IPS-NIHi7 (cell line): ENCODE measurements around the gene HOXB8.

Experiments
- DNase-seq: peaks from one replicate; pipeline ENCODE4 v3.0.0; 2012; ENCODE audit warnings: mixed read lengths; ENCODE audit errors: extremely low spot score

Gene HOXB8

DNA sequence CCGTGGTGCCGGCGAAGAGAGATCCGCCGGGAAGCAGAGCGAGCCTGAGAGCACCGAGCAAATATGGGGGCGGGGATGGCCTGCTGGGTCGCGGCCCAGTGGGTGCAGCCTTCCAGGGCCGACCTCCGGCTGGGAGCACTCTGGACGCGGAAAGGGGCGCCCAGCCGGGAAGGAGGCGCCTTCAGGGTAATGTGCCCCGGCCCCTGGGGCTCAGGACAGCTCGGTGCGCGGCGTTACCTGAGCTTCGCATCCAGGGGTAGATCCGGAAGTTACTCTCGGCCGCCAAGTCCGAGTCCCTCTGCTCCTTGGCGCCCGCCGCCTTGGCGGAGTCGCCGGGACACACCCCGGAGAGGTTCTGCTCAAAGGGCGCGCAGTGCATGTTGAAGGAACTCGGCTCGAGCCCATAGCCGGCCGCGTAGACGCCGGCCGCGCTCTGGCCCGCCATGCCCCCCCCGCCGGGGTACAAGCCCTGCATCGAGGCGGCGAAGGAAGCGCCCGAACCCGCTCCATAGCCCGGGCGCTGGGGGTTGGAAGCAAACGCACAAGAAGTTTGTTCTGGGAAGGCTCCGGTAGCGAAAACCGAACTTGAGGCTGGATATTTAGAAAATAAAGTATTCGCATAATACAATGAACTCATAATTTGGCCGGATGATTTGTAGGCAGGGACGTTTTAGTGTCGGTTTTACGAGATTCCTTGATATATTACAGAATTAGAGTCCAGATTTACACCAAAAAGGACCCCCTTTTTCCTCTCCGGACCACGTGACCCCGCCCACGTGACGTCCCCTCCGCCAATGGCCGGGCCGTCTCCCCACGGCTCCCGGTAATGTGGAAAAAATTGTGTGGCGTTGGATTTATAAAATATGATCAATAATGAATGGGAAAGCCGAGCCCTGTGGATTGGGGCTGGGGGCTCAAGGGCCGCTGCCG is 4.5 kb downstream of the HOXB8 start, which contains the start of gene HOXB7:
TSS of gene HOXB7 (minus strand) at position 736 of the 930 bp plus-strand sequence. CDS start at position 637, 99 bp downstream.
- no peak for DNase-seq

DNA sequence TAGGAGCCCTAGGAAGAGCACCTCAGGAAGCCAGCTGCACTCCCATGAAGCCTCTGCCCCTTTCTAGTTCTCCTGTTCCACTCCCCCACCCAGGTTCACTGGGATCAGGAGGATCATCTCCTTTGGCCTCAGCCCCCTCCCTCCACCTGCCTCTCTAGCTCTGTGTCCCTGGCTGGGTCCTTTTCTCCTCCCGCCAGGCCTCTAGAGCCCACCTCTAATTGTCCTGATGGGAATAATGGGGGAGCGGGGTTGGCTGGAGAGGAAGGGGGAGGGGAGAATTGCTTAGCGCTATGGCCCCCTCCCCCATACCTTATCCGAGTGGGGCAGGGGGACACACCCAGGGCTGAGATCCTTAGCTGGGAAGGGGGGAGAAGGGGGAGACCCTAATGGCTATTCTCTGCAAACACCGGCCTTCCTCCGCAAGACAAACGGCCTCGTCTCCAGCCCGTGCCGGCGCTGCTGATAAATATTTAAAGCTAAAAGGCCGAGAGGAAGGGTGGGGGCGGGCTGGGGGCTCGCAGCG is 5.3 kb downstream of the HOXB8 start:
- no peak for DNase-seq

DNA sequence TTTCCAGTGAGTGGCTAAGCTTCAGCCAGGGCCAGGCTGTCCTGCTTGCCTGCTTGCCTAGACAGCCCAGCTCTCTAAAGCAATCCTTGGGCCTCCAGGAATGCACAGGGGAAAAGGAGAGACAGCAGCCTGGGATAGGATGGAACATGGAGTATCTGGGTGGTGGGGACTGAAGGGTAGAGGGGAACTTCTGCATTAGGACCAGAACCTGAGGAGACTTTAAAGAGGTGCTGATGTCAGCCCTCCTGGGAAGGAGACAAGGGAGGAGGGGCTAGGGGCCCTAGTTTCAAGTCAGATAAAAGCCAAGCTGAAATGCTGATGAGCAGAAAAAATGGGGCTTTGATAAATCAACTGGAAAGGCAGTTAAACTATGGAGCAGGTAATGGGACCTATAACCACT is 6.1 kb downstream of the HOXB8 start:
- DNase-seq = no peak

GRCh38 chr17:48608494-48608834 is 6.6 kb downstream of the HOXB8 start:
- DNase-seq = no peak

DNA sequence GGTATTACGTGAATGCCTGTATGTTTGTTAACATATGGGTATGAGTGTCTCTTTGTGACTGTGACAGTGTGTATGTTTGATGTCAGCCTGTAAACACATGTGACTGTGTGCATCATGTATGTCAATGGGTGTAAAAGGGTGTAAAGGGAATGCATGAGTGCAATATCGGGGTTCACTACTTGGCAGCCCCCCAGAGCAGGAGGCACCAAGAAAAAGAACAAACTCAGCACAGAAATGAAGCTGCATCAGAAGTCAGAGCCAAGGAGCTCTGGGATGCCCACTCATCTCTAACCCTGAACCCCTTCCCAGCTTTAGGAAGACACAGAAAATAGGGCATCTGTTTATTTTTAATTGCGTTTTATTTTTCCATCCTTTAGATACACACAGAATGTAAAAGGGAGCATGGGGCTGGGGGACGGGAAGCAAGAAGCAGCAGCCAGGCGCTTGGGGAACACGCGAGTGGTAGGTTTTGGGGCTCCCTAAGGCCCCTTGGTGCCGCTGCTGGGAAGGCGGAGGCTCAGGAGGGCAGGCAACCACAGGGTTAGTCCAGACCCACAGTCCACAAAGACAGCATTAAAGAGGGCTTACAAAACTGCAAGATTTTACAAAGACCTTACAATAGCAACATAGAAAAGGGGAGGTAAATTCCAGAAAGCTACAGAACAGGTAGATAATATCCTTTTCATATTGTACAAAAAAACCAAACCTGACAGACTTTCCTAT is 8.0 kb downstream of the HOXB8 start:
- DNase-seq = no peak

GRCh38 chr17:48605991-48606891 is 8.9 kb downstream of the HOXB8 start:
- no peak for DNase-seq

- DNase-seq = no peak
Observed at GRCh38 chr17:48605409-48605919, 9.6 kb downstream of the HOXB8 start.

DNA sequence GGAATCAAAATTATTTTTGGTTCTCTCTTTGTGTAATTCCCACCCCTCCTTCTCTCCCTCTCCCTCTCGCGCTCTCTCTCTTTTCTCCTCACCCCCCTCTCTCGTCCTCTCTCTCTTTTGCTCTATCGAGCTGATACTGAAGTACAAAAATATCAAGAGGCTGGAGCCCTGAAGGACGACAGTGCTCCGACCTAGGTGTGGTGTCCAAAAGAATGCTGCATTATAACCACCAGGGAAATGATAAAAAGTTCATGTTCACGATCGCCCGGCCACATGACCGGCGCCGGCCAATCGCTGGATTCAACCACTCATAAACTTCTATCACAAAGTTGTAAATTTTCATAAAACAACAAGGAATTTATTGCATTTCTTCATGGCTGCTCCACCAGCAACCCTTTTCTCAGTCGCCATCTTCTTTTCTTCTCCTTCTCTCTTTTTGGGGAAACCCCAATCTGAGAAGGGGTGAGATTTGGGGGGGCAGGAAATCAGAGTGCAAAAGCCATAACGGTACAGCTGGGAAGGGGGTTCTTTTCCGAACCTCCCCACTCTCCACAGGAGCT is 10.2 kb downstream of the HOXB8 start, which contains the start of gene HOXB6:
TSS of gene HOXB6 (minus strand) at position 217 of the 560 bp plus-strand sequence. CDS start 6,836 bp downstream, outside the sequence.
- DNase-seq = no peak

GRCh38 chr17:48603959-48604769 is 10.9 kb downstream of the HOXB8 start:
- DNase-seq = no peak

GRCh38 chr17:48601539-48602425 is 13.3 kb downstream of the HOXB8 start:
- no peak for DNase-seq

- DNase-seq = no peak
Observed at GRCh38 chr17:48601207-48601538, 13.9 kb downstream of the HOXB8 start.

GRCh38 chr17:48600244-48601098 is 14.6 kb downstream of the HOXB8 start:
- no peak for DNase-seq

DNA sequence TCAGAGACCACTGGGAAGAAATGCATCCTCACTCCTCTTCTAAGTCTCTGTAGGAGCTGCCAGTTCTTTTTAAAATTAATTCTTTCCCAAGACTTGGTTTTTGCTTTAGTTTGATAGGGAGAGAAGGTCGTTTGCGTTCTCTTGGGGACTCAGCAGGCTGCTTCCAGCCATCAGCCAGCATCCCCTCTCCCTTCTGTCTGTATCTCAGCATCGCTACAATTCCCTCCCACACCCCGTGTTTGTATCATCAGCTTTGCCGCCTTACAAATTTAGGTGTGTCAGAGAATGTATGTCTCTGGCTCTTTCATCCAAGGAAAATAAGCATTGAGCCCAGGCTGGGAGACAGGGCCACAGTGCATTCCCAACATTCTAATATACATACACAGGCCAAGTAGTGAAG is 15.7 kb downstream of the HOXB8 start:
- DNase-seq = no peak

DNA sequence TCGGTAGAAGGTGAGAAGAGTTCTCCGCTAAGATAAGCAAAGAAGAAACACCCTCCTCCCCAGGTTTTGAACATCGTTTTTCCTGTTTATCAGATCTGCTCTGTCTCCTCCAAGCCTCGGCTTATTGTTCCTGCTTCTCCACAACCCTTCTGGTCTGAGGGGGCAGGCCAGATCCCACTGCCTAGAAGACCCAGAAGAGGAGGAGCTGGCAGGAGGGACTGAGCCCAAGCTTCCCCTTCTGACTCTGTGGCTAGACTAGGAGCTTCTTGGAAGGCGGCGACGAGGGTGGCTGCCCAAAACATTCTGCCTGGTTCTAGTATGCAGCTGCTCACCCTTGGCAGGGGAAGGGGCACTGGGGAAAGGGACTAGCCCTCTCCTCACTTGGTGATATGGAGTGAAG is 16.4 kb downstream of the HOXB8 start:
- no peak for DNase-seq

- DNase-seq = no peak
Observed at GRCh38 chr17:48597778-48598631, 17.1 kb downstream of the HOXB8 start.

GRCh38 chr17:48597528-48597777 is 17.6 kb downstream of the HOXB8 start:
- DNase-seq = no peak

DNA sequence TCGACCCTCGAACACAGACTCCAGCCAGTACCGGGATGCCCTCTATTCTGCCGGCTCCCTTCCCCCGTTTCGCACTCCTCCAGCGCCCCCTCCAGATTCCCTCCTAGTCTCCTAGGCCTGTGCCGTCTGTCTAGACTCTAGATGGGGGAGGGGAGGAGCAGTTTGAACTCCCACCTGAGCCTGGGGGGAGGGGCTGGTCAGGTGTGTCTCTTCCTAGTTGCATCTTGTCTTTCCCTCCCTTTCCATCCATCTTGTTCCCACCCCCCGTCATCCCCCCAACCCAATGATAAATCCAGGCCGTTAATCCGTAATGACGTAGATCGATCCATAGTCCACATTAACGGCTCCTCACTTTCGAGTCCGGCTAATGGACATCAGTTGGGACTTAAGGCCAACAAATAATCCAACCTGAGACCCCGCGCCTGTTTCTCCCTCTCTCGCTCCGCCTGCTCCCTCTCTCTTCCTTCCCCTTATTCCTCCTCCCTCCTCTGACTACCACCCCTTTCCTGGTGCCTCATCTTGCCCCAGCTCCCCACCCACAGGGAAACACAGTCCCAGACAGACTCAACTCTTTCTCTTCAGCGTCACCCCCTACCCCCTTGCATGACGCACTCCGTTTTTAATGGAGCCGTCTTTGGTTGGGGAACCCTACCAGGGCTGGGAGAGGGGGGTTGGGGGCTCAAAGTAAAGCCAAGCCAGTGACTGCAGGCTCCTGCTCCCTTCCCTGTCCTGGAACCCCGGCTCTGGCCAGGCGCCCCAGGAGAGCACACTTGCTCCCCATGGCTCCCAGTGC is 18.2 kb downstream of the HOXB8 start:
- DNase-seq = no peak
